GM19395 (cell line): Measurements from ENCODE around the gene MZT2A.
A peak's percentile ranks its signal among the peaks of the same experiment; 100 is the strongest.
"Not testable (repeated sequence)": the region's sequence is repeated elsewhere in the genome, so short reads cannot be mapped to it uniquely, and the experiment has no call there.

Experiments used
- ATAC-seq: cut with Tn5 transposase; IDR thresholded peaks from one replicate; pipeline ENCODE4 v1.9.1; 2021; ENCODE audit warnings: mild to moderate bottlenecking, moderate library complexity; ENCODE audit not compliant: unreplicated experiment

The MZT2A gene

GRCh38 chr2:131520526-131520925 lies 28.3 kb upstream of the MZT2A start:
- no peak for ATAC-seq

GRCh38 chr2:131519871-131520470 lies 27.8 kb upstream of the MZT2A start:
- ATAC-seq: not testable (repeated sequence)

GRCh38 chr2:131519466-131519865 lies 27.3 kb upstream of the MZT2A start:
- no peak for ATAC-seq

GRCh38 chr2:131518531-131518930 lies 26.3 kb upstream of the MZT2A start:
- ATAC-seq: not testable (repeated sequence)

GRCh38 chr2:131517856-131518255 lies 25.7 kb upstream of the MZT2A start:
- not testable (repeated sequence) for ATAC-seq

- no peak for ATAC-seq
Observed at GRCh38 chr2:131517106-131517831, 25.1 kb upstream of the MZT2A start.

GRCh38 chr2:131516621-131517020 lies 24.4 kb upstream of the MZT2A start:
- not testable (repeated sequence) for ATAC-seq

GRCh38 chr2:131516011-131516410 lies 23.8 kb upstream of the MZT2A start:
- no peak for ATAC-seq

- ATAC-seq: not testable (repeated sequence)
Observed at GRCh38 chr2:131515235-131515634, 23.0 kb upstream of the MZT2A start.

GRCh38 chr2:131514408-131515166 lies 22.4 kb upstream of the MZT2A start:
- ATAC-seq: peak; percentile 70

- ATAC-seq: not testable (repeated sequence)
Observed at GRCh38 chr2:131511969-131512870, 20.0 kb upstream of the MZT2A start.

- ATAC-seq: not testable (repeated sequence)
Observed at GRCh38 chr2:131511291-131511968, 19.2 kb upstream of the MZT2A start.

GRCh38 chr2:131509615-131510014 lies 17.4 kb upstream of the MZT2A start:
- no peak for ATAC-seq

GRCh38 chr2:131504082-131504750 lies 12.0 kb upstream of the MZT2A start:
- ATAC-seq: not testable (repeated sequence)

- ATAC-seq: not testable (repeated sequence)
Observed at GRCh38 chr2:131503587-131503986, 11.4 kb upstream of the MZT2A start.

- ATAC-seq: peak; percentile 91
Observed at GRCh38 chr2:131498321-131498973, 6.2 kb upstream of the MZT2A start.

GRCh38 chr2:131495506-131495905 lies 3.3 kb upstream of the MZT2A start:
- not testable (repeated sequence) for ATAC-seq

GRCh38 chr2:131493199-131493968 lies 1.2 kb upstream of the MZT2A start:
- ATAC-seq: peak; percentile 21
